HUES64 (cell line): Measurements from ENCODE around the gene IL15.

Experiments
- H3K27ac ChIP-seq: 2 replicates; pipeline ENCODE4 v1.7.0; 2013; ENCODE audit warnings: low read depth, low read length, inconsistent platforms
- H3K27me3 ChIP-seq: 2 replicates; pipeline ENCODE4 v1.6.1; 2013; ENCODE audit warnings: mild to moderate bottlenecking, low read length; ENCODE audit not compliant: insufficient read depth
- H3K36me3 ChIP-seq: 2 replicates; pipeline ENCODE4 v1.6.1; 2013; ENCODE audit warnings: mild to moderate bottlenecking, low read length; ENCODE audit not compliant: insufficient read depth
- H3K4me1 ChIP-seq: 2 replicates; pipeline ENCODE4 v1.6.1; 2013; ENCODE audit warnings: mild to moderate bottlenecking, low read length, moderate library complexity; ENCODE audit not compliant: insufficient read depth
- H3K4me3 ChIP-seq: 2 replicates; pipeline ENCODE4 v1.5.1; 2013; ENCODE audit warnings: mild to moderate bottlenecking, low read length, moderate library complexity
- H3K9ac ChIP-seq: 2 replicates; pipeline ENCODE4 v1.6.1; 2013; ENCODE audit warnings: mild to moderate bottlenecking, low read depth, low read length
- H3K9me3 ChIP-seq: 2 replicates; pipeline ENCODE4 v1.6.1; 2013; ENCODE audit warnings: low read depth, low read length; ENCODE audit not compliant: insufficient read depth
- WGBS: fragments of 150-250, 120-280 bp; methylation state at CpG from one replicate; pipeline ENCODE4 v1.1.7; 2013; ENCODE audit warnings: missing lambda C conversion rate; 5-methylcytosine and 5-hydroxymethylcytosine counted together

IL15 gene

DNA sequence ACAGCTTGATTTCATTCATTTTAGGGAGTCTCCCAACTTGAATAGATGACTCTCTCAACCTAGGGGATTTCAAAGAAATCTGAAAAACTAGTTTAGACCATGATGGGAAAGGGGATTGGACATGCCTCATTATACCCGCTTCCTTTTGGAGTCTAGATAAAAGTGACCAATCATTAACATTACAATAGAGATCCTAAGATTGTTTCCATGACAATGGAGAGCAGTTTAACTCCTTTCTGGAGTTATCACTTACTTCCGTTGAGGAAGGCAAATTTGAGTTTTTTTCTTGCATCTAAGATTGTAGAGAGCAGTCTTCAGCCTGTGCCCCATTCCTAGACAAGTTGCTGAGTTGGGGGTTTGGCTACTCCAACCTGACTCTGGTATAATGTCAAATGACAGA lies 11.4 kb upstream of the IL15 start:
- H3K9me3 ChIP-seq = no peaks in the 10 kb centered on the region
- no peaks in the 10 kb centered on the region for H3K36me3 ChIP-seq
- peaks cover 27% of the 10 kb centered on the region for H3K4me1 ChIP-seq
- WGBS = 5% methylated on average over 1 of the region's 2 CpGs
- H3K27ac ChIP-seq = peak overlapping the region; percentile 7; the same call in 1 of the 2 replicates
- H3K4me3 ChIP-seq = no peak overlapping the region
- no peak overlapping the region for H3K9ac ChIP-seq
- no peaks in the 10 kb centered on the region for H3K27me3 ChIP-seq

- Histone ChIP-seq H3K4me3 (no peak overlapping the region), H3K9me3 (no peaks in the 10 kb centered on the region), H3K27ac (no peak overlapping the region), H3K36me3 (no peaks in the 10 kb centered on the region), H3K9ac (no peak overlapping the region), H3K4me1 (peaks cover 2% of the 10 kb centered on the region; the same call in 1 of the 2 replicates), H3K27me3 (peaks cover 16% of the 10 kb centered on the region)
- 83% methylated on average over 1 of the region's 1 CpG for WGBS
Measured at GRCh38 chr4:141630854-141631253, 5.5 kb upstream of the IL15 start.

- Histone ChIP-seq H3K27ac (no peak overlapping the region), H3K9me3 (no peaks in the 10 kb centered on the region), H3K9ac (no peak overlapping the region)
Measured at GRCh38 chr4:141635736-141636081, 674 bp upstream of the IL15 start.

DNA sequence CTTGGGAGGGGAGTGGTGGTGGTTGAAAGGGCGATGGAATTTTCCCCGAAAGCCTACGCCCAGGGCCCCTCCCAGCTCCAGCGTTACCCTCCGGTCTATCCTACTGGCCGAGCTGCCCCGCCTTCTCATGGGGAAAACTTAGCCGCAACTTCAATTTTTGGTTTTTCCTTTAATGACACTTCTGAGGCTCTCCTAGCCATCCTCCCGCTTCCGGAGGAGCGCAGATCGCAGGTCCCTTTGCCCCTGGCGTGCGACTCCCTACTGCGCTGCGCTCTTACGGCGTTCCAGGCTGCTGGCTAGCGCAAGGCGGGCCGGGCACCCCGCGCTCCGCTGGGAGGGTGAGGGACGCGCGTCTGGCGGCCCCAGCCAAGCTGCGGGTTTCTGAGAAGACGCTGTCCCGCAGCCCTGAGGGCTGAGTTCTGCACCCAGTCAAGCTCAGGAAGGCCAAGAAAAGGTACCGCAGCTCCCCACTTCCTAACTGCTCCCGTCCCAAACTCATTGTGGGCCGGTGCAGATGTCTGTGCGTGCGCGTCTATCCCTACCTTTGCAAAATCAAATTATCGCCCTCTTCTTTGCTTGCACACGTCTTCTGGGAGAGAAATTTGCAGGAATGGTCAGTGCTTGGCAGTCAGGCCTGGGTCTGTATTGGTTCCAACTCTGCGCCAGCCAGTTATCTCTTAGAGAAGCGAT lies 533 bp downstream of the IL15 start:
- no peaks in the 10 kb centered on the region for H3K36me3 ChIP-seq
- no peaks in the 10 kb centered on the region for H3K9me3 ChIP-seq
- H3K4me1 ChIP-seq = 0 out of 2 replicates have a peak, but pooled peaks cover 4% of the 10 kb centered on the region
- H3K27me3 ChIP-seq = peaks cover 49% of the 10 kb centered on the region
- H3K9ac ChIP-seq = no peak overlapping the region; the same call in 1 of the 2 replicates
- WGBS = 7% methylated on average over 41 of the region's 41 CpGs
- H3K4me3 ChIP-seq = peak overlapping the region; percentile 69
- no peak overlapping the region for H3K27ac ChIP-seq

More at GRCh38 chr4:141635736-141636081, 674 bp upstream of the IL15 start:
- H3K36me3 ChIP-seq = no peaks in the 10 kb centered on the region
- 89% methylated on average over 5 of the region's 5 CpGs for WGBS
- peak overlapping the region; percentile 69 for H3K4me3 ChIP-seq
- H3K4me1 ChIP-seq = 0 out of 2 replicates have a peak, but pooled peaks cover 4% of the 10 kb centered on the region
- H3K27me3 ChIP-seq = peaks cover 49% of the 10 kb centered on the region

- Histone ChIP-seq H3K9ac (no peak overlapping the region), H3K27me3 (peaks cover 49% of the 10 kb centered on the region), H3K9me3 (no peaks in the 10 kb centered on the region), H3K27ac (no peak overlapping the region), H3K36me3 (no peaks in the 10 kb centered on the region), H3K4me1 (0 out of 2 replicates have a peak, but pooled peaks cover 4% of the 10 kb centered on the region), H3K4me3 (peak overlapping the region; percentile 69; the same call in 1 of the 2 replicates)
- WGBS = 95% methylated on average over 2 of the region's 2 CpGs
Measured at GRCh38 chr4:141637565-141637964, 1.2 kb downstream of the IL15 start.

DNA sequence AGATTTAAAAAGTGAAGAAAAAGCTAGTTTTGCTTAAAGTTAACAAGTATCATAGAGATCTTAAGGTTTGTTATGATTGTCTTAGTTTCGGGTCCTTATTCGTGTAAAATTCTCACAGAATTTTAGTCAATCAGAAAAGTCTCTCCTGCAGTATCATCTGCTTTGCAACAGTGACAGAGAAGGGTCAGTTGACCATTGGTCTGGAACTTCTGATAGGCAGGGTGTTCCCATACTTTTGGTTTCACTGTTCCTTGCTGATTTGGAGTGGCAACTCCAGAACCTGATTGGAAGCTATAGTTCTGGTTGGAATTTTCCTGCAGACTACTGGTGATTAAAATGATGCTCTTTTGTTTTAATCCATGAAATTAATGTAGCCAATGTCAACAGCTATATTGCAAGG lies 1.8 kb downstream of the IL15 start:
- WGBS = 100% methylated on average over 2 of the region's 2 CpGs
- Histone ChIP-seq H3K9ac (no peak overlapping the region), H3K4me3 (no peak overlapping the region), H3K27ac (no peak overlapping the region), H3K9me3 (no peaks in the 10 kb centered on the region), H3K36me3 (no peaks in the 10 kb centered on the region), H3K27me3 (peaks cover 49% of the 10 kb centered on the region), H3K4me1 (0 out of 2 replicates have a peak, but pooled peaks cover 4% of the 10 kb centered on the region)

GRCh38 chr4:141640696-141641095 lies 4.3 kb downstream of the IL15 start:
- H3K27ac ChIP-seq = no peak overlapping the region
- H3K27me3 ChIP-seq = peaks cover 35% of the 10 kb centered on the region
- no peak overlapping the region for H3K4me3 ChIP-seq
- no peaks in the 10 kb centered on the region for H3K36me3 ChIP-seq
- WGBS = 90% methylated on average over 3 of the region's 3 CpGs
- H3K4me1 ChIP-seq = 0 out of 2 replicates have a peak, but pooled peaks cover 3% of the 10 kb centered on the region
- H3K9me3 ChIP-seq = no peaks in the 10 kb centered on the region
- no peak overlapping the region for H3K9ac ChIP-seq

DNA sequence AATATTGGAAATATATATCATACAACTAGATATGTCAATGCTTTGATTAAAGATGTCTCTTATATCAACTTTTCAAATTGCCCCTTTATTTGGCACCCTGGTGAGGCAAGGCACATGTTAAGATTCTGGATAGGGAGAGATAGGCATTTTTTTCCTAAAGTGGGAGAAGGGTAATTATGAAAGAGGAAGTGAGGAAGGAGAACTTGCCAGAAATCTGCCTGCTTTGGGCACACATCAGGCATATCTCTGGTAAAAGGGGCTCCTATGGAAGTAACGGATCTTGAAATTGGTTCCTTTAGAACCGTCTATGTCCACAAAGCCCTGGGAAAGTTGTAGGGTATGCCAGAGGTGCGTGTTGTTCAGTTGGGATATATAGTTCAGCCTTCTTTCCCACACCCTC lies 5.7 kb downstream of the IL15 start:
- no peaks in the 10 kb centered on the region for H3K36me3 ChIP-seq
- no peak overlapping the region for H3K27ac ChIP-seq
- no peak overlapping the region for H3K4me3 ChIP-seq
- no peaks in the 10 kb centered on the region for H3K4me1 ChIP-seq
- no peaks in the 10 kb centered on the region for H3K9me3 ChIP-seq
- 92% methylated on average over 2 of the region's 3 CpGs for WGBS
- H3K27me3 ChIP-seq = peaks cover 21% of the 10 kb centered on the region
- no peak overlapping the region for H3K9ac ChIP-seq

- no peak overlapping the region for H3K9ac ChIP-seq
- H3K9me3 ChIP-seq = no peaks in the 10 kb centered on the region
- H3K36me3 ChIP-seq = no peaks in the 10 kb centered on the region
- no peak overlapping the region for H3K27ac ChIP-seq
- H3K4me3 ChIP-seq = no peak overlapping the region
- no peaks in the 10 kb centered on the region for H3K4me1 ChIP-seq
- peaks cover 14% of the 10 kb centered on the region for H3K27me3 ChIP-seq
Measured at GRCh38 chr4:141642711-141643110, 6.3 kb downstream of the IL15 start.

DNA sequence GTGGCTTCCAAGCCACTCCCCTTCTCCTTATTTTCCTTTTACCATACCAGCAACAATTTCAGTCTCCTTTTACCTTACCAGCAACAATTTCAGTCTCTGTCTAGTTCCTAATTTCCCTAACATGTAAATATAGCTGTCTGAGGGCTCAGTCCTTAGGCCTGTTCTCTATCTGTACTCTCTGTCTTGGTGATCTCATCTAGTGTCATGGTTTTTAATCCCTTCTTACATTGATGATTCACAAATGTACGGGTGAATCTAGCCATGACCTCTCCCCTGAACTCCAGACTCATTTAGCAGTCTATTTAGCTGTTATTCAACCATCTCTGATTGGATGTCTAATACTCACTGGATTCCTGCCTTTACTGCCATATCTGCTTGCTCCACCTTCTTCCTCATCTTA lies 7.2 kb downstream of the IL15 start:
- Histone ChIP-seq H3K4me3 (no peak overlapping the region), H3K36me3 (no peaks in the 10 kb centered on the region), H3K9ac (no peak overlapping the region), H3K9me3 (no peaks in the 10 kb centered on the region), H3K27ac (no peak overlapping the region), H3K27me3 (peaks cover 6% of the 10 kb centered on the region), H3K4me1 (no peaks in the 10 kb centered on the region)
- 91% methylated on average over 1 of the region's 1 CpG for WGBS

GRCh38 chr4:141645611-141646340 lies 9.4 kb downstream of the IL15 start:
- no peak overlapping the region for H3K27ac ChIP-seq
- H3K36me3 ChIP-seq = no peaks in the 10 kb centered on the region
- no peak overlapping the region for H3K4me3 ChIP-seq
- no peaks in the 10 kb centered on the region for H3K4me1 ChIP-seq
- 95% methylated on average over 3 of the region's 3 CpGs for WGBS
- H3K27me3 ChIP-seq = no peaks in the 10 kb centered on the region
- H3K9ac ChIP-seq = no peak overlapping the region
- H3K9me3 ChIP-seq = no peaks in the 10 kb centered on the region
